NCI-H446 (cell line): Measurements from ENCODE around the gene ARL14EP.

Source experiments
- DNase-seq, 2 experiments: peaks; one replicate each; lab custom pipeline; 2025; lab: John Stamatoyannopoulos, UW

ARL14EP gene

DNA sequence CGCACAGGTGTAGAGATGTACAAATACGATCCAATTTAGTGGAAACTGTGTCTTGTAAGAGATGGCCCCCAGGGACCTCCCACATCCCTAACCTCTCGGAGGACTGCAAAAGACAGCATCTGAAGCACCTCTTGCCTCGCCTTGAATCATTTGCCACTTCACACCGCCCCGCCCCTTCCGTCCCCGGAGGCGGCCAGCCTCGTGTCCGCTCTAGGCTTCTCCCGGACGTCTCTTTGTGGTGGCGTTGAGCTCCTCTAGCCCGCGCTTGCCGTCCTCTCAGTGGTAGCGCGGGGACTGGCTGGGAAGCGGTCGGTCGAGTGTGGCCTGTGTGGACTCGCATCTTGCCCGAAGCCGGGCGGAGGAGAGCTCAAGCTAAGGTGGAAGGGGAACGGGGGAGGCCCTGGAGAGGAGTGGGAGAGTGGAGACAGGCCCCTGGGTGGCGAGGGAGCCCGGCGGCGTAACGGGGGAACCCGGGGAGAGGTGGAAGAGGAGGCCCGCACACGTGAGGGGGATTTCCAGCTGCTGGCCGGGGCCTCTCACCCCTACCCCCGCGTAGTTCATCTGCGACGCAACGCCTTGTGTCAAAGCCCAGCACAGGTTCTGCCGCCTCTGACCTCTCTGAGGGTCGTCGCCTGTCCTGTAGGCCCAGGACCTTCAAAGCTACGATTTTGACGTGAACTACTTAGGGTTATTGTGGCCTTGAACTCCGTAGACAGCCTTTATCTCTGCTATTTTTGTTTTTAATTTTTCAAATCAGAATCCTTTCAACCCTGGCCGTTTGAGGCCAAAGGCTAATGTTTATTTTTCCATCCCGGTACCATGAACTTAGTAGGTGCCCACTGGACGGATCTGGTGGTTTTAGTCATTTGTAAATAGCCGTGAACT is at the start of gene ARL14EP:
TSS of gene ARL14EP (plus strand) at position 279 of the 885 bp plus-strand sequence. CDS start 7,845 bp downstream, outside the sequence.
- peak; percentile 90 to 97 for DNase-seq

- no peak for DNase-seq
Observed at GRCh38 chr11:30277176-30277575, 45.7 kb upstream of the ARL14EP start.

DNA sequence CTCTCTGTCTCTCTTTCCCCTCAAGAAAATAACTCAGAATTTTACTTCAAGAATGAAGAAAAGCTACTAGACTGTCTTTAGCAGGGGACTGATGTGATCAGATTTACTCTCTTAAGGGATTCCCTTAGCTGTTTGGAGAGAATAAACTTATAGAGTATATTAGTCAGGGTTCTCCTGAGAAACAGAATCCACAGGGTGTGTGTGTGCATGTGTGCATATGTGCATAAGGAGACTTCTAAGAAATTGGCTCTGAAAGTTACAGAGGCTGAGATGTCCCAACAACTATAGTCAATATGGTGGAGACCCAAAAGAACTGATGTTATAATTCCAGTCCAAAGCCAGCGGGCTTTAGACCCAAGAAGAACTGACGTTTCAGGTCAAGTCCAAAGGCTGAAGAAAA is 43.1 kb upstream of the ARL14EP start:
- no peak for DNase-seq

GRCh38 chr11:30281476-30282288 is 41.2 kb upstream of the ARL14EP start:
- no peak for DNase-seq

- no peak for DNase-seq
Observed at GRCh38 chr11:30282289-30282631, 40.6 kb upstream of the ARL14EP start.

DNA sequence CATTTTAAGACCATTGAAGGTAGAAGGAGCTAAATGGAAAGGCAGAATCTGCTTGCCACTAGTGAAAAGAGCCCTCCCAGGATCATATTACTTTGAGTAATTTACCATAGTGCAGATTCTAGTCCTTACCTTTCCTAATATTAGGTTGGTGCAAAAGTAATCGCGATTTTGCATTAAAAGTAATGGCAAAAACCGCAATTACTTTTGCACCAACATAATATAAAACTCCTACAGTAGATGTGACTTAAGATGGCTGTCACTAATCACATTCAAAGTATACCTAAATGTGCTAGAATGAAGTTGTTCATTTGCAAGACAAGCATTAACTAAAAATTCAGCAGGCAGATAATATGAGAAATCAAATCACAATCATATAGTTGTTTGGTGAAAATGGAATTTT is 38.1 kb upstream of the ARL14EP start:
- no peak for DNase-seq

GRCh38 chr11:30285416-30286121 is 37.3 kb upstream of the ARL14EP start:
- DNase-seq, result no peak

DNA sequence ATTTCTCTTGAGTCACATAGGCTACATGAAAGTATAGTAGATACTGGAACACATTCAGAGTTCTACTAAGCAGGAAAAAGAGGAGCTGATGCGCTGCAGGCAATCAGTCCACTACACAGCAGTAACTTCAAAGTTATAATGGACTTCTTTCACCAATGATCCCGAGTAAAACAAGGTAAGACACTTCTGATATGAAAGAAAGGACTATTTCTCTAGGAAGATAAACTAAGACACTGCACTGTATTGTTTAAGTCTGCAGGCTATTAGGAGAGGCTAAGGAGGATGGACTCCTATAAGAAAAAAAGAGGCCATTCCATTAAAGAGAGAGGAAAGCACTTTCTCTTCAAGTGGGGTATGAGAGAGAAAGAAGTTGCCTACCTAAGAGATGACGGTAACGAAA is 31.6 kb upstream of the ARL14EP start:
- no peak for DNase-seq

GRCh38 chr11:30292545-30292944 is 30.4 kb upstream of the ARL14EP start:
- no peak for DNase-seq

DNA sequence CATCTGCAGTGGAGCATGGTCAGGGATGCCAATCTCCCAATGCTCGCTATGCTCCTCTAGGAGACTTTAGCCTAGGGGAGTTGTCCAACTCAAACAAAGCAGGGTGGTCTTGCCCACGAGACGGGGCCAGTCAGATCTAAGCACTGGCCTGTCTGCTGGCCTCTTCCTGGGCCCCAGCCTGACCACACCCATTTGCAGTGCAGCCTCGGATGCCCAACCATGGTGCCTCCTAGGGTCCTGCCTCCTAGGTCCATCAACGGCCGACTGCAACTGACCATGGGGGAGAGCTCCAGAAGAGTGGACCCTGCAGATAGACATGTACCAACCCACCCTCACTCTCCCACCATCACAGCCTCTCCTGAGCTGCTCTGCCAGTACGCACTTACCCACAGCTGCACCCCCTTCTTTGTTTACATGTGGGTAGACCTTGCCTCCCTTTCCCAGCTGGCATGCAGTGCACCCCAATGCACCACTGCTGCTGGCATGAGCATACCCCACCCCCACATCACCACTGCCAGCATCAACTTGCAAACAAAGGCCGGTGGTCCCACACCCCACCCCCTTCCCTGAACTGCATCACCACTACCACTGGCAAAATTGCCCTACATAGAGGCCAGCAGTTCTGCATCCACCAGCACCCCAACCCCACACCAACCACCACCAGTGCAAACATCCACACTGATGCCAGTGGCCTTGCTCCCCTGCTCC is 27.6 kb upstream of the ARL14EP start:
- no peak for DNase-seq

- DNase-seq, result no peak
Observed at GRCh38 chr11:30304620-30305019, 18.3 kb upstream of the ARL14EP start.

GRCh38 chr11:30310623-30311022 is 12.3 kb upstream of the ARL14EP start:
- no peak for DNase-seq

DNA sequence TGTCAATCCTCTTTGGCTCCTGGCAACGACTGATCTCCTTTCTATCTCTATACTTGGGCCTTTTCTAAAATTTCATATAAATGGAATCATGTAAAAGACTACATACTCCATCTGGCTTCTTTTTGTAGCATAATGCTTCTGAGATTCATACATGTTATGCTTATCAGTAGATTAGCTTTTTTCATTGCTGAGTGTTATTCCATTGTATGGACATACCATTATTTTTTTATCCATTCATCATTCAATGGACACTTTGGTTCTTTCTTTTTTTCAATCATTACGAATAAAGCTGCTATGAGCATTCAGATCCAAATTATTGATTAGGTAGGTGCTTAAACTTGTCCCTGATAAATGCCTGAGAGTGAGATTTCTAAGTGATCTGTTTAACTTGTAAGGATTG is 11.7 kb upstream of the ARL14EP start:
- no peak for DNase-seq

- DNase-seq, result no peak
Observed at GRCh38 chr11:30312243-30312642, 10.7 kb upstream of the ARL14EP start.

- no peak for DNase-seq
Observed at GRCh38 chr11:30313580-30313979, 9.3 kb upstream of the ARL14EP start.

DNA sequence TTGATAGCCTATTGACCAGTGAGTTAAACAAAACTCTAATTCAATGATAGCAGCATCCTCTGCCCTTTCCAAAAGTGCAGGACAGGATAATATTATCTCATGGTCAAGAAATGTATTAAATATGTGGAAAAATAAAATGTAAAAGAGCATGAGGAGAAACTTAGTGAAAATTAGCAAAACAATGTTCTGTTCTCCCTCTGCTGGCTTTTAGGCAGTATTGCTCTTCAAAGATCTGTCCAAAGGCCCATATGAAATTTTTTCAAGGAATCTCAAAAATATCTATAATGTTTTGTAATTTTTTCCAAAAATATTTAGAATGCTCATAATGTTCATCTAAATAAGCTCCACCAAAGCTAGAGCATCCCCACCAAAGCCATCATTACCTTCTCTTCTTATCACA is 8.3 kb upstream of the ARL14EP start:
- DNase-seq, result no peak

- DNase-seq, result no peak
Observed at GRCh38 chr11:30316237-30316636, 6.7 kb upstream of the ARL14EP start.

DNA sequence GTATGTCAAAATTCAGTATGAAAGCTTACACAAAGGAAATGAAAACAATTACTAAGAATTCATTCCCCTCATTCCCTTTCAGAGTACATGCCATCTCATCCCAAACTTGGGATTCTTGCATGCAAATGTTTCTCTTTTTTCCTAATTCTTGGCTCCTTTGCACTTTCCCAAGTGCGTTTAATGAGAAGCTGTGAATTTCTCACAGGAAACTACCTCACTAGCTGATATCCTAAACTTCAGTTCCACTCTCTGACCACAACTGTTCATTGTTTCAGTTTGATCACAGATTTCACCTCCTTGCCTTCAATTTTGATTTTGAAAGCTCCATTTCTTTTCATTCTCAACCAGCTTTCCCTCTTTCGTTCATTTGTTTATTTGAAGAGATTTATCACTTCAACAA is 5.9 kb upstream of the ARL14EP start:
- DNase-seq, result no peak

GRCh38 chr11:30321321-30321720 is 1.6 kb upstream of the ARL14EP start:
- no peak for DNase-seq

DNA sequence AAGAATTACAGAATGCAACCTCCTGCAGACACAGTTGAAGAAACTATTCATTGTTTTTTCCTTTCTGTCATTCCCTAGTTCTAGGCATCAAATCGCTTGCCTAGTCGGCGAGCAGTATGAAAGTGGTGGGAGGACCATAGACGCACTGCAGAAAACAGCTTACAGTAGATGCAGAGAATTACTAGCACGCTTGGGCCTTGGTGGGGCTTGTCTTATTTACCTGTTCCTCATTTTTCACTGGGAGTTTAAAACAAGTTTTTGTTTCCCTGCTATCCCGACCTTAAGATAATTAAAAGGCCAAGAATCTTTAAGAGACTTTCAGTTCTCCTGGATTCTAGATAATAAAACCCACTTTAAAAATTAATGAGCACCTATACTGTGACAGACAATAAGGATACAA is 713 bp upstream of the ARL14EP start:
- DNase-seq, result no peak

GRCh38 chr11:30326114-30326778 is 3.3 kb downstream of the ARL14EP start:
- DNase-seq, result no peak
